Gastroesophageal sphincter (tissue), 4 donors: ENCODE data around the gene LAMC1. TPM values are rescaled to one million over a fixed set of nuclear protein-coding genes. Genes with fewer than 3 reads are reported as not detected.

Experiments
- ATAC-seq: fragments of 150-250 bp; one replicate; pipeline ENCODE4 v1.9.1; 2016; ENCODE audit warnings: mild to moderate bottlenecking, moderate library complexity
- H3K27ac ChIP-seq, 4 donors: fragments of 200-600 bp; sonication (generic) in 3 of 4; 1 replicate in 3 of 4; 2 replicates in 1 of 4; pipeline ENCODE4 v1.5.1; 2016 to 2019
- H3K27me3 ChIP-seq: fragments of 200-600 bp; sonication (generic); one replicate; pipeline ENCODE4 v1.5.1; 2019
- H3K36me3 ChIP-seq, 2 donors: fragments of 200-600 bp; sonication (generic); one replicate each; pipeline ENCODE4 v1.5.1; 2019; ENCODE audit warnings: control low read depth in 1 of 2
- H3K4me1 ChIP-seq, 3 donors: fragments of 200-600 bp; sonication (generic); 1 replicate in 2 of 3; 2 replicates in 1 of 3; pipeline ENCODE4 v1.5.1; 2016 to 2019; ENCODE audit warnings: control low read depth in 2 of 3
- H3K4me3 ChIP-seq, 2 donors: fragments of 200-600 bp; sonication (generic); one replicate each; pipeline ENCODE4 v1.5.1; 2019; ENCODE audit warnings: mild to moderate bottlenecking in 1 of 2, moderate library complexity in 1 of 2
- H3K9me3 ChIP-seq, 3 donors: fragments of 200-600 bp; sonication (generic); one replicate each; pipeline ENCODE4 v1.5.1; 2017 to 2019; ENCODE audit warnings: control low read depth in 2 of 3
- EP300 ChIP-seq: sonication (generic); formaldehyde crosslinking; IDR thresholded peaks from one replicate; pipeline ENCODE4 v1.6.1; 2017; ENCODE audit warnings: antibody characterized with exemption, mild to moderate bottlenecking
- POLR2A ChIP-seq, 2 donors: fragments of 450-650 bp; IDR thresholded peaks; one replicate each; pipeline ENCODE4 v1.6.1; 2017; ENCODE audit warnings: antibody characterized with exemption in 2 of 2, mild to moderate bottlenecking in 2 of 2, moderate library complexity in 1 of 2
- POLR2AphosphoS5 ChIP-seq: sonication (generic); formaldehyde crosslinking; IDR thresholded peaks from one replicate; pipeline ENCODE4 v1.6.1; 2017; ENCODE audit warnings: antibody characterized with exemption
- WGBS, 2 donors: methylation state at CpG; one replicate each; pipeline ENCODE4 v1.1.5; 2018; ENCODE audit warnings: low coverage in 1 of 2; 5-methylcytosine and 5-hydroxymethylcytosine counted together
- total RNA-seq, 4 donors: library from RNA; depleted of rRNA; stranded (reverse); fragments of >200 nt; gene quantifications; one replicate each; pipeline ENCODE4 v1.1.0, GENCODE V29; 2016
- TF ChIP-seq, protein P1 (sequence below), 4 experiments: fragments of 200-600 bp in 2 of 4; fragments of 450-650 bp in 2 of 4; sonication (generic) in 1 of 4; IDR thresholded peaks; one replicate each; pipeline ENCODE4 v1.5.1; 2017 to 2019; ENCODE audit warnings: antibody characterized with exemption in 4 of 4, mild to moderate bottlenecking in 2 of 4, moderate library complexity in 2 of 4

The LAMC1 gene
- total RNA-seq, 4 donors from 2014 or later = 363 to 528 (median 514) TPM

DNA sequence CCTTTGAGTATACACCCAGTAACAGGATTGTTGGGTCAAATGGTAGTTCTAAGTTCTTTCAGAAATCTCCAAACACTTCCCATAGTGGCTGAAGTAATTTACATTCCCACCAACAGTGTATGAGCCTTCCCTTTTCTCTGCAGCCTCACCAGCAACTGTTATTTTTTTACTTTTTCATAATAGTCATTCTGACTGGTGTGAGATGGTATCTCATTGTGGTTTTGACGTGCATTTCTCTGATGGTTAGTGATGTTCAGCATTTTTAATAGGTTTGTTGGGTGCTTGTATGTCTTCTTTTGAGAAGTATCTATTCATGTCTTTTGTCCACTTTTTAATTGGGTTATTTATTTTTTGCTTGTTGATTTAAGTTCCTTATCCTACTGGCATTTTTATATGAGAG lies 26.4 kb upstream of the LAMC1 start:
- no peak for ATAC-seq

DNA sequence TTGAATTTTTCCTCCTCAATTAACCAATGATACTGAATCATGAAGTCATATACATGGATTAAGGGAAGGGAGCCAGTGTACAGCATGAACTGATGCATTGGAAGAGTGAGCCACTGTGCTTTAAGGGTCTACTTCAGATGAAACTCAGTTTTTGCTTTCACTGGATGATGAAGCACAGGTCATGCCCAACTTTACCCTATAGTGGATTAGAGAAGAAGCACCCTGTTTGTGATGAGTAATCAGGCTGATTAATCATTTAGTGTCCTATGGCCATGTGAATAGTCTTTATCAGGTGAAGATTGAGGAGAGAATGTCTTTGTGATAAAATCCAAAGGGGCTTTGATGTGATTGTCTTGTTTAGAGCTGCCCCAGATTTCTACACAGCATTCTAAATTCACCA lies 24.7 kb upstream of the LAMC1 start:
- no peaks in the 10 kb centered on the region for H3K9me3 ChIP-seq
- H3K4me3 ChIP-seq = no peak overlapping the region
- TF ChIP-seq POLR2AphosphoS5 (no peak), EP300 (no peak), POLR2A (IDR thresholded peaks at IDR 0.05) (no peak)
- TF ChIP-seq, protein P1, sequence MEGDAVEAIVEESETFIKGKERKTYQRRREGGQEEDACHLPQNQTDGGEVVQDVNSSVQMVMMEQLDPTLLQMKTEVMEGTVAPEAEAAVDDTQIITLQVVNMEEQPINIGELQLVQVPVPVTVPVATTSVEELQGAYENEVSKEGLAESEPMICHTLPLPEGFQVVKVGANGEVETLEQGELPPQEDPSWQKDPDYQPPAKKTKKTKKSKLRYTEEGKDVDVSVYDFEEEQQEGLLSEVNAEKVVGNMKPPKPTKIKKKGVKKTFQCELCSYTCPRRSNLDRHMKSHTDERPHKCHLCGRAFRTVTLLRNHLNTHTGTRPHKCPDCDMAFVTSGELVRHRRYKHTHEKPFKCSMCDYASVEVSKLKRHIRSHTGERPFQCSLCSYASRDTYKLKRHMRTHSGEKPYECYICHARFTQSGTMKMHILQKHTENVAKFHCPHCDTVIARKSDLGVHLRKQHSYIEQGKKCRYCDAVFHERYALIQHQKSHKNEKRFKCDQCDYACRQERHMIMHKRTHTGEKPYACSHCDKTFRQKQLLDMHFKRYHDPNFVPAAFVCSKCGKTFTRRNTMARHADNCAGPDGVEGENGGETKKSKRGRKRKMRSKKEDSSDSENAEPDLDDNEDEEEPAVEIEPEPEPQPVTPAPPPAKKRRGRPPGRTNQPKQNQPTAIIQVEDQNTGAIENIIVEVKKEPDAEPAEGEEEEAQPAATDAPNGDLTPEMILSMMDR (IDR thresholded peaks at IDR 0.05) = no peak
- H3K27ac ChIP-seq = no peak overlapping the region
- no peaks in the 10 kb centered on the region for H3K4me1 ChIP-seq
- no peak for ATAC-seq
- no peaks in the 10 kb centered on the region for H3K36me3 ChIP-seq
- no peaks in the 10 kb centered on the region for H3K27me3 ChIP-seq

More for the DNA sequence above, 26.4 kb upstream of the LAMC1 start:
- TF ChIP-seq POLR2AphosphoS5 (no peak), EP300 (no peak), POLR2A (IDR thresholded peaks at IDR 0.05) (no peak)
- Histone ChIP-seq H3K9me3 (no peaks in the 10 kb centered on the region), H3K27me3 (no peaks in the 10 kb centered on the region), H3K36me3 (no peaks in the 10 kb centered on the region), H3K4me1 (no peaks in the 10 kb centered on the region), H3K4me3 (no peak overlapping the region), H3K27ac (no peak overlapping the region)
- WGBS, 2 donors = 80 to 100% methylated on average over 1 of the region's 1 CpG

DNA sequence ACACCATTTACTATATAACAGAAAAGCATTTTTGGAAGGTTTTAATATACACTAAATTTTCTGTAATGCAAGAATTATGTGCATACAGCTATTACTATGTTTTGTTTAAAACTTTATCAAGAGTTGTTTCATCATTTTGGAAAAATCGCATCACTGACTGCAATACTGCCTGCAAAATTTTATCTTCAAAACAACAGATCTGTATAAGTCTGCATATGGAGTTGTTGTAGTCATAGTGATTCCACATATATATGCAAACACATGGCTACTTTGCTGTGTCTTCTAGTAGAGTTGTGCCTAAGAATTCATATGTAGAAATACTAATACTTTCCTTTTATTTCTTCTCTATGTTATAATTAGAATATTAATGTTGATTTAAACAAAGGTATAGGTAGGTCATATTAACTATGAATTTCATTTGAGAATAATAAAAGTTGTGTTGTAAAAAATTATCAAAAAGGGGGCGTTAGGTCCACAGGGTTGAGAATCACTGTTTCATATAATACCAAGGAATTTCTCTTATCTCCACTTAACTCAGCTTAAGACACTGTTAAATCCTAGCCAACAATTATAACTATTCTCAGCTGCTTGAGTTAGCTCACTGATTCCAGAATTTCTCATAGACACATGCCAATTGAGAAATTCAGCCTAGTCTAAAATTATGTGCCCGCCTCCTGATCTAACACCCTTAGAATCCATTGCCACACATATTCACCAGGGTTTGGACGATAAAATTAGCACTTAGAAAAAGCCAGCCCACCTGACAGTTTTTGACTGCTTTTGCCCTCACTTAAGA lies 22.9 kb upstream of the LAMC1 start:
- TF ChIP-seq, protein P1 (IDR thresholded peaks at IDR 0.05) = no peak
- TF ChIP-seq POLR2AphosphoS5 (no peak), POLR2A (IDR thresholded peaks at IDR 0.05) (no peak), EP300 (no peak)
- Histone ChIP-seq H3K4me3 (no peak overlapping the region), H3K9me3 (no peaks in the 10 kb centered on the region), H3K4me1 (no peaks in the 10 kb centered on the region), H3K27ac (no peak overlapping the region), H3K27me3 (no peaks in the 10 kb centered on the region), H3K36me3 (no peaks in the 10 kb centered on the region)
- ATAC-seq = peak; percentile 58
- 82 to 87% methylated on average over 4 of the region's 4 CpGs for WGBS, 2 donors

DNA sequence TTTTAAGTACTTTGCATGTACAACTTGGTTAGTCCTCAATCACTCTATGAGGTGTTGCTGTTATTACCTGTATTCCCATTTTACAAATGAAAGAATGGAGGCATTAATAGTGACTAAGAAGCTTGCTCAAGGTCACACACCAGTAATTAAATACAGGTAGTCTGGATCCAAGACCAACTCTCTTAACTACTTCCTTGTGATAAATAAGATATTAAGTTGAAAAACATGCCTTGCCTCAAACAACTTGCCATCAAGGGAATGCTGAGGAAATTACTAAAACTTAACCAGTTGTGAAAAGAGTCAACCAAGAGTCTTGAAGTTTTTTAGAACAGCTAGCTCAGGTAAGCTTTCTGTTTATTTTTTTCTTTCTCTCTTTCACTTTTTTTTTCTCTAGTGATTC lies 21.0 kb upstream of the LAMC1 start:
- Histone ChIP-seq H3K27me3 (no peaks in the 10 kb centered on the region), H3K9me3 (no peaks in the 10 kb centered on the region), H3K36me3 (no peaks in the 10 kb centered on the region), H3K27ac (peak overlapping the region in 1 of 4 donors; percentile 6), H3K4me3 (no peak overlapping the region), H3K4me1 (no peaks in the 10 kb centered on the region)
- no peak for ATAC-seq
- TF ChIP-seq POLR2A (IDR thresholded peaks at IDR 0.05) (no peak), POLR2AphosphoS5 (no peak), EP300 (no peak)
- TF ChIP-seq, protein P1 (IDR thresholded peaks at IDR 0.05) = no peak

DNA sequence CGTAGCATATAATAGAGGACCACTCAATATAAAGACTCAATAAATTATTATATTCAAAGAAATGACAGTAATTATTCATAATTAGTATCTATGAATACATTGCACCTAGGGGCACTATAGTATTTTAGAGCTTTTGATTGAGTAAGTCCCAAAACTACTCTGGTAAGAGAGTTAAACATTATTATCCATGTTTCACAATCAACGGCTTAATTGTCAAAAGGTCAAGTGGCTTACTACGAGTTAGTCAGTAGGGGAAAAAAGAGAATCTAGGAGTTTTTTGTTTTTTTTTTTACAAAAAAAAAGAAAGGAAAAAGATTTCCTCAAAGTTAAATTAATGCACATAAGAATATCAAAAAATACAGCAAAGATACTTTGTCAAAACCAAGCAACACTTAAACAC lies 20.4 kb upstream of the LAMC1 start:
- no peaks in the 10 kb centered on the region for H3K4me1 ChIP-seq
- TF ChIP-seq EP300 (no peak), POLR2A (IDR thresholded peaks at IDR 0.05) (no peak), POLR2AphosphoS5 (no peak)
- TF ChIP-seq, protein P1 (IDR thresholded peaks at IDR 0.05) = no peak
- WGBS, 2 donors = 54 to 78% methylated on average over 3 of the region's 3 CpGs
- no peak overlapping the region for H3K4me3 ChIP-seq
- ATAC-seq = peak; percentile 65
- H3K27ac ChIP-seq = peak overlapping the region in 2 of 4 donors; percentile 6 to 37
- H3K36me3 ChIP-seq = no peaks in the 10 kb centered on the region
- H3K9me3 ChIP-seq = no peaks in the 10 kb centered on the region
- H3K27me3 ChIP-seq = no peaks in the 10 kb centered on the region
